Measurements from ENCODE around the gene DYRK2.

The DYRK2 gene

GRCh38 chr12:67705394-67706370 lies 57.1 kb downstream of the DYRK2 start:
- Histone ChIP-seq H3K9me3 (no peaks in the 10 kb centered on the region), H3K4me3 (ENCODE audit: low read depth in 1 of 2, low read length in 1 of 2) (no peak overlapping the region), H3K27ac (no peak overlapping the region), H3K4me1 (ENCODE audit: control insufficient read depth in 1 of 2, insufficient read depth in 1 of 2, low read depth in 1 of 2, low read length in 1 of 2) (no peaks in the 10 kb centered on the region), H3K27me3 (peaks cover 2% of the 10 kb centered on the region), H3K36me3 (no peaks in the 10 kb centered on the region)
- TF ChIP-seq CTCF (IDR thresholded peaks at IDR 0.05): no peak

GRCh38 chr12:67709367-67709954 lies 60.9 kb downstream of the DYRK2 start:
- TF ChIP-seq CTCF (IDR thresholded peaks at IDR 0.05): no peak
- H3K9me3 ChIP-seq: no peaks in the 10 kb centered on the region
- H3K4me3 ChIP-seq (ENCODE audit: low read depth in 1 of 2, low read length in 1 of 2): no peak overlapping the region
- peaks cover 2% of the 10 kb centered on the region for H3K27me3 ChIP-seq
- no peaks in the 10 kb centered on the region for H3K36me3 ChIP-seq
- H3K4me1 ChIP-seq (ENCODE audit: control insufficient read depth in 1 of 2, insufficient read depth in 1 of 2, low read depth in 1 of 2, low read length in 1 of 2): no peaks in the 10 kb centered on the region
- no peak overlapping the region for H3K27ac ChIP-seq

- no peak overlapping the region for H3K27ac ChIP-seq
- no peak for TF ChIP-seq CTCF (IDR thresholded peaks at IDR 0.05)
- no peaks in the 10 kb centered on the region for H3K4me1 ChIP-seq (ENCODE audit: control insufficient read depth in 1 of 2, insufficient read depth in 1 of 2, low read depth in 1 of 2, low read length in 1 of 2)
- no peak overlapping the region for H3K4me3 ChIP-seq (ENCODE audit: low read depth in 1 of 2, low read length in 1 of 2)
- no peaks in the 10 kb centered on the region for H3K27me3 ChIP-seq
- no peaks in the 10 kb centered on the region for H3K9me3 ChIP-seq
- H3K36me3 ChIP-seq: no peaks in the 10 kb centered on the region
These were observed 62.0 kb downstream of the DYRK2 start for GRCh38 chr12:67710582-67710981.

- TF ChIP-seq CTCF (IDR thresholded peaks at IDR 0.05): no peak
These were observed 63.5 kb downstream of the DYRK2 start for GRCh38 chr12:67712011-67712410.

GRCh38 chr12:67714648-67715047 lies 66.1 kb downstream of the DYRK2 start:
- H3K4me1 ChIP-seq (ENCODE audit: control insufficient read depth in 1 of 2, insufficient read depth in 1 of 2, low read depth in 1 of 2, low read length in 1 of 2): no peaks in the 10 kb centered on the region

More at GRCh38 chr12:67712011-67712410, 63.5 kb downstream of the DYRK2 start:
- H3K4me3 ChIP-seq (ENCODE audit: low read depth in 1 of 2, low read length in 1 of 2): no peak overlapping the region
- no peaks in the 10 kb centered on the region for H3K27me3 ChIP-seq
- no peak overlapping the region for H3K27ac ChIP-seq
- no peaks in the 10 kb centered on the region for H3K4me1 ChIP-seq (ENCODE audit: control insufficient read depth in 1 of 2, insufficient read depth in 1 of 2, low read depth in 1 of 2, low read length in 1 of 2)
- no peaks in the 10 kb centered on the region for H3K9me3 ChIP-seq
- no peaks in the 10 kb centered on the region for H3K36me3 ChIP-seq

More at GRCh38 chr12:67714648-67715047, 66.1 kb downstream of the DYRK2 start:
- Histone ChIP-seq H3K27me3 (no peaks in the 10 kb centered on the region), H3K4me3 (ENCODE audit: low read depth in 1 of 2, low read length in 1 of 2) (no peak overlapping the region), H3K9me3 (no peaks in the 10 kb centered on the region), H3K27ac (no peak overlapping the region), H3K36me3 (no peaks in the 10 kb centered on the region)
- TF ChIP-seq CTCF (IDR thresholded peaks at IDR 0.05): no peak
